Measurements from ENCODE around the gene ADGRG2. TPM values are rescaled to one million over a fixed set of nuclear protein-coding genes. Genes with fewer than 3 reads are reported as not detected.
"Not testable (repeated sequence)": the region's sequence is repeated elsewhere in the genome, so short reads cannot be mapped to it uniquely, and the experiment has no call there.

Gene ADGRG2
- total RNA-seq, 2 experiments from 2014 or later = not detected

DNA sequence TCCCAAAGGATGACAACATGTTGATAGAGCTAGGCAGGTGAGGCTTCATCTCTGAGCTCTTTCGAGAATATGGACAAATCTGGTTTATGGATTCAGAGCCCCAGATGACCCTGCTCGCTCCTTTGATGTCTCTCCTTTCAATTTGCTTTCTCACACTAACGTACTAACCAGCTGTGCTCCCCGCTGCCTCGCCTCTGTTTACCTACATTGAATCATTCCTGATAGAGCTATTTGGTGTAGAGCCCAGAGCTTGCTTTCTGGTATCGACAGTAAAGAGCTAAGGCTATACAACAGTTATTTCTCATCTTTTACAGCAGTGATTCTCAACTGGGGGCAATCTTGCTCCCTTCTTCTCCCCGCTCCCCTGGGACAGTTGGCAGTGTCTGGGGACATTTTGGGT is 129.4 kb downstream of the ADGRG2 start:
- H3K27me3 Mint-ChIP-seq (ENCODE audit: low read depth) = no peaks in the 10 kb centered on the region
- H3K9me3 Mint-ChIP-seq = no peaks in the 10 kb centered on the region
- no peak overlapping the region for H3K27ac Mint-ChIP-seq
- no peaks in the 10 kb centered on the region for H3K4me1 Mint-ChIP-seq (ENCODE audit: low read depth)
- DNase-seq = no peak
- intact Hi-C loops (cut with micrococcal nuclease) = no loop called here
- CTCF ChIA-PET = interaction anchor here (0.7 kb wide), 1 partner anchor 342 kb away, joined by 4 read pairs; no protein-coding TSS in a partner anchor
- H3K4me3 Mint-ChIP-seq = no peak overlapping the region
- no peaks in the 10 kb centered on the region for H3K36me3 Mint-ChIP-seq (ENCODE audit: low read depth)

DNA sequence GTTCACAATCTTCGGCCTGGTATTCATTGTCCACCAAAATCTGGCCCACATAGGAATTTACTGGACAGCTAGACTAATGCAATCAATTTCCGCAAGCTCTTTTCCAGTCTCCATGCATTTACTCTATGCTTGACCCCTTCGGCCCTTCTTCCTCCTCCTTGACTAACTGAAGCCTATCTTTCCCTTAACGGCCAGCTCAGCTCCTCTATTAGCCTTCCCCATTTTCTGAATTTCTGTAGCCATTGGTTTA is 137.2 kb downstream of the ADGRG2 start:
- CTCF ChIA-PET = interaction anchor here (0.6 kb wide), 2 partner anchors 349 to 463 kb away, joined by 3 read pairs; no protein-coding TSS in a partner anchor
- no peak for DNase-seq
- peak overlapping the region; percentile 88 for H3K27ac Mint-ChIP-seq
- no peaks in the 10 kb centered on the region for H3K36me3 Mint-ChIP-seq (ENCODE audit: low read depth)
- H3K27me3 Mint-ChIP-seq (ENCODE audit: low read depth) = no peaks in the 10 kb centered on the region
- intact Hi-C loops (cut with micrococcal nuclease) = loop anchor here (1.0 to 2.0 kb wide), 3 partner anchors 98 to 350 kb away; no protein-coding TSS in a partner anchor
- peaks cover 11% of the 10 kb centered on the region for H3K4me1 Mint-ChIP-seq (ENCODE audit: low read depth)
- peak overlapping the region; percentile 88 for H3K4me3 Mint-ChIP-seq
- no peaks in the 10 kb centered on the region for H3K9me3 Mint-ChIP-seq

DNA sequence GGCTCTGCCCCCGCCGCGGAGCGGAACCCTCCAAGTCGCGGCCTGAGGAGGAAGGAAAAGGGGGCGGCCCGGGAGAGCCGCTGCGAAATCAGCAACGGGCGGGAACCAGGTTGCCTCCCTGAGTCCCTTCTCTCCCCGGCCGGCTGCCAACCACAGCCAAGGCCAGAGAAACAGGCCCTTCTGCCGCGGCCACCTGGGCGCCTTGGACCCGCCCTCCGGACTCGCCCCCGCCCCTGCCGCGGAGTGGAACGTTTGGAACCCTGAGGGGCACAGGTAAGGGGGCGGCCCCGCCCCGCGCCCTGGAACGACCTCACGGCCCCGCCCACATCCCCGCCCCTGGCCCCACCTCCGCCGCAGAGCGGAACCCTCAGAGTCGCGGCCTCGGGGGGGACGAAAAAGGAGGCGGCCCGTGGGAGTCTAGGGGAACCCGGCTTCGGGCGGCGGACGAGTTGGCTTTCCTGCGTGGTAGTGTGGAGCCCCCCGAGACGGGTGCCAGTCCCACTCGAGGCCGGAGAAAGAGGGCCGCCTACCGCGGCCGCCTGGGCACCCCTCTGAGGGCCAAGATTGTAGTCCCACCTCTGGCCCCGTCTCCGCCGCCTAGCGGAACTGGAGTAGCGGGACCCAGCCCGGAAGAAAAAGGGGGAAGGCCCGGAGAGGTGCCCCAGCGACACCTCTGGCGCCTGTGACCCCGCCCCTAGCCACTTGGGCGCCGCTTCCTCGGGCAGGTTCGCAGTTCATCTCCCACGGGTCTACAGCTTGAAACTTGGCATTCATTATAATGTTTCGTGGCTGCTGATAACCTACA is 137.7 kb downstream of the ADGRG2 start:
- Mint-ChIP-seq H3K27ac (peak overlapping the region; percentile 88), H3K9me3 (no peaks in the 10 kb centered on the region), H3K4me3 (peak overlapping the region; percentile 88), H3K36me3 (ENCODE audit: low read depth) (no peaks in the 10 kb centered on the region), H3K27me3 (ENCODE audit: low read depth) (no peaks in the 10 kb centered on the region), H3K4me1 (ENCODE audit: low read depth) (peaks cover 11% of the 10 kb centered on the region)
- peak; percentile 85 for DNase-seq
- intact Hi-C loops (cut with micrococcal nuclease) = loop anchor here (1.0 to 2.0 kb wide), 5 partner anchors 98 to 559 kb away; partner anchors contain the start of genes CDKL5 and PDHA1
- CTCF ChIA-PET = interaction anchor here (0.6 kb wide), 2 partner anchors 349 to 462 kb away, joined by 3 read pairs; no protein-coding TSS in a partner anchor

DNA sequence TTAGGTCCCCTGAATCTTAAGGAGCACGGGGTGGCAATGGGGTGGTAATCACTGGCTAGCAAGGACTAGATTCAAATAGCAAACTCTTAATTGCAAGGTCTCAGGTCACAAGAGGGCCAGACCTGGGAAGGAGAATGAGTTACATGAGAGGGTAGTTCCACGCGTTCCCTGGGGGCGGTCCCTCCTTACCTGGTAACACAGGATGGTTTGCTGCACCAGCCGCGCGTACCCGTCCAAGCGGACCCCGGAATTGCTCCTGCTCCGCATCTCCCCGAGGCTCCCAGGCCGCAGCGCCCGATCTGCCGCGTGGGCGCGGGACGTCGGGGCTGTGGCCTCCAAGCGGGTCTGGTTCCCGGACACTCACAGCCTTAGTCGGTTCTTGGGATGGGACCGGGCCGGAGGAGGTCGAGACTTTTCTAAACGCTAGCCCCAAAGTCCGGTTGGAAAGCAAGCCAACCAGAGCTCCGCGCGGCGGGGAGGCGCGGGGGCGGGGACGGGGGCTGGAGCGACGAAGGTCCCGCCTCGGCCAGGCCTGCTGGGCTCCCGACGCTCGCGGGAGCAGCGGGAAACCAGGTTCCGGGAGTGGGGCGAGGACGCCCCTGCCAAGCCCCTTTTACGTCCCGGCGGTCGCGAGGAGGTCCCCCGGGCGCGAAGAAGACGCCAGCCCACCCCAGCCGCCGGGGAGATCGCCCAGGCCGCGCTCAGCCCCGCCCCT is 138.4 kb downstream of the ADGRG2 start, which contains the start of gene PHKA2:
PHKA2 (minus strand) TSS at position 449 of the 715 bp plus-strand sequence; CDS start at position 267, 182 bp downstream.
- no peaks in the 10 kb centered on the region for H3K27me3 Mint-ChIP-seq (ENCODE audit: low read depth)
- peak within 1 kb of the TSS; percentile 88 for H3K4me3 Mint-ChIP-seq
- intact Hi-C loops (cut with micrococcal nuclease) = loop anchor here (1.0 to 2.0 kb wide), 4 partner anchors 97 to 559 kb away; partner anchors contain the start of genes CDKL5 and PDHA1
- H3K36me3 Mint-ChIP-seq (ENCODE audit: low read depth) = no peaks in the 10 kb centered on the region
- peak; percentile 34 for DNase-seq
- CTCF ChIA-PET = no interaction called here
- no peaks in the 10 kb centered on the region for H3K9me3 Mint-ChIP-seq
- peaks cover 11% of the 10 kb centered on the region for H3K4me1 Mint-ChIP-seq (ENCODE audit: low read depth)
- peak within 1 kb of the TSS; percentile 88 for H3K27ac Mint-ChIP-seq

DNA sequence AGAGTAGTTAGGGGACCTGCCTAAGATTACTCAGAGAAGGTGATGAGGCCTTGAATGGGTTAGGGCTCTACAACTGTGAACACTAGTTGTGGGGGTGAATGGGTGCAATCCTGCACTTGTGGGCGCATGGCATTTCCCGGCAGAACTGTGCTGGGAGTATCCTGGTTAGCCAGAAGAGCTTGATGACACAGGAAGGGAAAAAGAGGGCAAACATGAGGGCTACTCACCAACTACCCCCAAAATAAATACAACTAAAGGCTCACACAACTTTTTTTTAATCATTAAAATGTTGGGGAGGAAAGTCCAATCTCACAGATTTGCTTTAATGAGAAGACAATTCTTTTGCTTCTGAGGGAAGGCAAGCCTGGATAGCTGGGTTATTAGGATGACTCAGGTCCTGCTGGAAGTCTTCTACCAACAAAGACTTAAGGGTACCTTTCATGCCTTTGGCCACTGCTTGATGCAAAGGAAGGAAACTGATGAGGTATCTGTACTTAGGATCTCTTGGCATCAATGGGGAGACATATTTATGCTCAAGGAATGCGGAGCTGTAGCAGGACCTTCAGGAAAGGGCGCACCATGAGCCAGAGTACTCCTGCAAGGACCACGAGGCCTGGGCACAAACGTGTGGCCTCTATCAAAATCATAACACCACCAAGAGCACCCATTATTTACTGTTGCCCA is 141.0 kb downstream of the ADGRG2 start:
- CTCF ChIA-PET = no interaction called here
- no peaks in the 10 kb centered on the region for H3K36me3 Mint-ChIP-seq (ENCODE audit: low read depth)
- no peak overlapping the region for H3K27ac Mint-ChIP-seq
- intact Hi-C loops (cut with micrococcal nuclease) = no loop called here
- H3K9me3 Mint-ChIP-seq = no peaks in the 10 kb centered on the region
- DNase-seq = no peak
- H3K27me3 Mint-ChIP-seq (ENCODE audit: low read depth) = no peaks in the 10 kb centered on the region
- H3K4me3 Mint-ChIP-seq = no peak overlapping the region
- H3K4me1 Mint-ChIP-seq (ENCODE audit: low read depth) = peaks cover 11% of the 10 kb centered on the region

DNA sequence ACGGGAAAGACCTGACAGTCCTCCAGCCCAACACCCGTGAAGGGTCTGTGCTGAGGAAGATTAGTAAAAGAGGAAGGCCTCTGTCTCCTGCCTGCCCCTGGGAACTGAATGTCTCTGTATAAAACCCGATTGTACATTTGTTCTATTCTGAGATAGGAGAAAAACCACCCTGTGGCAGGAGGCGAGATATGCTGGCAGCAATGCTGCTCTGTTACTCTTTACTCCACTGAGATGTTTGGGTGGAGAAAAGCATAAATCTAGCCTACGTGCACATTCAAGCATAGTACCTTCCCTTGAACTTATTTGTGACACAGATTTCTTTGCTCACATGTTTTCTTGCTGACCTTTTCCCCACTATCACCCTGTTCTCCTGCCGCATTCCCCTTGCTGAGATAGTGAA is 142.0 kb downstream of the ADGRG2 start:
- CTCF ChIA-PET; H3K36me3 Mint-ChIP-seq (ENCODE audit: low read depth); H3K27me3 Mint-ChIP-seq (ENCODE audit: low read depth); DNase-seq; H3K9me3 Mint-ChIP-seq; intact Hi-C loops (cut with micrococcal nuclease); H3K4me3 Mint-ChIP-seq; H3K4me1 Mint-ChIP-seq (ENCODE audit: low read depth): not testable (repeated sequence)
- H3K27ac Mint-ChIP-seq = peak overlapping the region; percentile 12

DNA sequence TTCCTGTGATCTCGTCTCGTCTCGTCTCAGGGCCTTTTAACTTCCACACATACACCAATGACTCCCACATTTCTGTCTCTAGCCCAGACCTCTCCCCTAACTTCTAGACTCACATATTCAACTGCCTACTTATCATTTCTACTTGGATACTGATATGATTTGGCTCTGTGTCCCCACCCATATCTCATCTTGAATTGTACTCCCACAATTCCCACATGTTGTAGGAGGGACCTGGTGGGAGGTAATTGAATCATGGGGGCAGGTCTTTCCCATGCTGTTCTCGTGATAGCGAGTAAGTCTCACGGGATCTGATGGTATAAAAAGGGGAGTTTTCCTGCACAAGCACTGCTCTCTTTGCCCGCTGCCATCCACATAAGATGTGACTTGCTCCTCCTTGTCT is 147.3 kb downstream of the ADGRG2 start:
- no peak overlapping the region for H3K27ac Mint-ChIP-seq
- H3K4me1 Mint-ChIP-seq (ENCODE audit: low read depth) = no peaks in the 10 kb centered on the region
- H3K36me3 Mint-ChIP-seq (ENCODE audit: low read depth) = peaks cover 7% of the 10 kb centered on the region
- H3K4me3 Mint-ChIP-seq = no peak overlapping the region
- CTCF ChIA-PET = no interaction called here
- DNase-seq = no peak
- intact Hi-C loops (cut with micrococcal nuclease) = no loop called here
- no peaks in the 10 kb centered on the region for H3K27me3 Mint-ChIP-seq (ENCODE audit: low read depth)
- H3K9me3 Mint-ChIP-seq = no peaks in the 10 kb centered on the region

DNA sequence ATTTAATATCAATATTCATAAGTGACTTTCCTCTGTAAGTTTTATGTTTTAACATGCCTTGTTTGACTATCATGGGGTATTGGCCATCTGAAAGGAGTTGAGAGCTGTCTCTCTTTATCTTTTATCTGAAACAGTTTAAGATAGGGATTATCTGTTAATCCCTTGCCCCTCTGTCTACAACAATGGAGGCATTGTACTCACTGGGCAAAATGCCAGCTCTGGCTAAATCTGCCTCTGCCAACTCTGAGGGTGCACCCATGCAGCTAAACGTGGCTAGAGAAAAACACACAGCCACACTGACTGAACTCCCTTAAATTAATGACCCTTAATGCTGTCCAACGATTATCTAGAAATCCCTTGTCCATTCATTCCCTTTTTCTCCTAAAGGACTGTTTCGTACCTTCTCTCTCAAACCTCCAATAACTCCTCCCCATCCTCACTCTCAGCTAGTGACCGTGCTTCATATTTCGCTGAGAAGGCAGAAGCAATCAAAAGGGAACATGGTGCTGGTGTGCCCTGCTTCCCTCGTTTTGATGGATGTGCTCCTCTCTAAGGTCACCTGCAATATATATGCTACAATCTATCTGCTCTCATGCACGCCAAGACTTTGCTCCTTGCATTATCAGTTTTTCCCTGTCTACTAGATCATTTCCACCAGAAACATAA is 148.6 kb downstream of the ADGRG2 start:
- Mint-ChIP-seq H3K4me1 (ENCODE audit: low read depth) (no peaks in the 10 kb centered on the region), H3K4me3 (no peak overlapping the region), H3K27ac (no peak overlapping the region), H3K36me3 (ENCODE audit: low read depth) (peaks cover 7% of the 10 kb centered on the region), H3K9me3 (no peaks in the 10 kb centered on the region), H3K27me3 (ENCODE audit: low read depth) (no peaks in the 10 kb centered on the region)
- DNase-seq = no peak
- intact Hi-C loops (cut with micrococcal nuclease) = no loop called here
- CTCF ChIA-PET = no interaction called here

DNA sequence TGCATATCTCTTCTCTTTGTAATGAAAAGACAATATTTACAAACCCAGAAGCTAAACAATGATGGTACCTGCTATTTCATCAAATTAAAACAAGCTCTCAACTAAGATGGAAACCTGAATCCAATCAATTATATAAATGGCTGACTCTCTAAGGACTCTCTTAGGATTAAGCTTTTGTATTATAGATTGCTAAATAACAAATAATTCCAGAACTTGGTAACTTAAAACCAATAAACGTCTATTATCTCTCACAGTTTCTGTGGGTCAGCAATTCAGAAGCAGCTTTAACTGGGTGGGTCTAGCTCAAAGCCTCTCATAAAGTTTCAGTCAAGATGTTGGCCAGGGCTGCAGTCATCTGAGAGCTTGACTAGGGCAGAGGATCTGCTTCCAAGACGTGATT is 150.8 kb downstream of the ADGRG2 start:
- Mint-ChIP-seq H3K27ac (no peak overlapping the region), H3K27me3 (ENCODE audit: low read depth) (no peaks in the 10 kb centered on the region), H3K4me1 (ENCODE audit: low read depth) (no peaks in the 10 kb centered on the region), H3K9me3 (no peaks in the 10 kb centered on the region), H3K36me3 (ENCODE audit: low read depth) (peaks cover 7% of the 10 kb centered on the region), H3K4me3 (no peak overlapping the region)
- intact Hi-C loops (cut with micrococcal nuclease) = no loop called here
- CTCF ChIA-PET = no interaction called here
- no peak for DNase-seq

DNA sequence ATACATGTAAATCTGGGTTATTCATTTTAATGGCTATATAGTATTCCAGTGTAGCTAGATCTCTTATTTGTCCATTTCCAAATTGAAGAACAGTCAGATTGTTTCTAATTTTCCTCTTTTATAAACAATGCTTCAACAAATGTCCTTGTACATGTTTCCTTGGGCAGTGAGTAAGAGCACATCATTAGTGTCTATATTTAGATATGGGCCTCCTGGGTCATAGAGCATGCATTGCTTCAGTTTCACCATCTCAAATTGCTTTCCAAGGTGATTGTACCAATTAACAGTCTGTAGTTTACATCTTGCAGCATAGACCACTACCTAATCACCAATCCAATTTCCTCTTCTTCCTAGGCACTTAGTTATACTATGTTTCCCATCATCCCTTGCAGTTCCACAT is 151.8 kb downstream of the ADGRG2 start:
- Mint-ChIP-seq H3K27me3 (ENCODE audit: low read depth) (no peaks in the 10 kb centered on the region), H3K27ac (no peak overlapping the region), H3K4me3 (no peak overlapping the region), H3K9me3 (no peaks in the 10 kb centered on the region), H3K36me3 (ENCODE audit: low read depth) (peaks cover 5% of the 10 kb centered on the region), H3K4me1 (ENCODE audit: low read depth) (no peaks in the 10 kb centered on the region)
- CTCF ChIA-PET = no interaction called here
- intact Hi-C loops (cut with micrococcal nuclease) = no loop called here
- no peak for DNase-seq

DNA sequence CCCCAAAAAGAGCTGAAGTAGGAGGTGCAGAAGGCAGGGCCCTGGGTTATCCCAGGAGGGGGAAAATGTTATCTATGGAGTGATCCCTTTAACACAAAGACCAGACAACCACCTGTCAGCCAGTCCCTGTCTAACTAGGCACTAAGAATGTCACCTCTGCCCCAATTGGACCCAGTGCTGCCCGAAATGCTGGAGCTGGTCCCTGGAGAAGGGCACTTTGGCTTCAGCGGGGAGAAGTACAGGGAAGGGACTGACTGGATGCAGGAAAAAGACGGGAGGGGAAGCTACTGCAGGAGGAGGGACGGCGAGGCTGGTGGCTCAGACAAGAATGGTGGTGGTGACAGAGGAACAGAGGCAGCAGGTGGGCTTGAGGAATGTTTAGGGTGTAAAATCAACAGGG is 155.6 kb downstream of the ADGRG2 start:
- H3K4me1 Mint-ChIP-seq (ENCODE audit: low read depth) = peaks cover 19% of the 10 kb centered on the region
- CTCF ChIA-PET = no interaction called here
- H3K4me3 Mint-ChIP-seq = no peak overlapping the region
- intact Hi-C loops (cut with micrococcal nuclease) = no loop called here
- peaks cover 2% of the 10 kb centered on the region for H3K36me3 Mint-ChIP-seq (ENCODE audit: low read depth)
- no peaks in the 10 kb centered on the region for H3K9me3 Mint-ChIP-seq
- DNase-seq = no peak
- no peaks in the 10 kb centered on the region for H3K27me3 Mint-ChIP-seq (ENCODE audit: low read depth)
- H3K27ac Mint-ChIP-seq = no peak overlapping the region

DNA sequence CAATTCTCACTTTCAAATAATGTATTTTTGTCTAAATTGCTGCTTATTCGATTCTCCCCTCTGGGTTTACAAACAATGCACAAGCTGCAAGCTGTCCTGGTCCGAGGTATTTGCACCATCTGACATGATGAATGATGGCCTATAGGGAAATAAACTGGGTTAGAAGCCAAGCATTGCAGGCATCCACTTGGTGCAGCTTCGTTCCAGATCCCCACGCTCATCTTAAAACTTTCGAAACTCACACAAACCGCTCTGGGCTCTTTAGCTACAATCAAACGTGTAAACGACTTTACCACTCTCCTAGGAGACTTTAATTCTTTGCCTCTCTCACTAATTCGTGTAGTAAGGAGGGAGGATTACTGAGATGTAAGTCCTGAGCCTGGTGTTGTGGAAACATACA is 157.4 kb downstream of the ADGRG2 start:
- H3K9me3 Mint-ChIP-seq = no peaks in the 10 kb centered on the region
- DNase-seq = no peak
- intact Hi-C loops (cut with micrococcal nuclease) = no loop called here
- peaks cover 4% of the 10 kb centered on the region for H3K36me3 Mint-ChIP-seq (ENCODE audit: low read depth)
- H3K4me3 Mint-ChIP-seq = no peak overlapping the region
- H3K27me3 Mint-ChIP-seq (ENCODE audit: low read depth) = no peaks in the 10 kb centered on the region
- no peak overlapping the region for H3K27ac Mint-ChIP-seq
- peaks cover 26% of the 10 kb centered on the region for H3K4me1 Mint-ChIP-seq (ENCODE audit: low read depth)
- CTCF ChIA-PET = no interaction called here
